GM12801 (cell line): ENCODE measurements around the gene PDZD4.

Experiments
- TF ChIP-seq, protein P1 (sequence below): IDR thresholded peaks from one replicate; pipeline ENCODE4 v1.5.1; 2011; ENCODE audit warnings: control low read depth; ENCODE audit not compliant: insufficient read length; ENCODE audit errors: extremely low read depth

The PDZD4 gene

DNA sequence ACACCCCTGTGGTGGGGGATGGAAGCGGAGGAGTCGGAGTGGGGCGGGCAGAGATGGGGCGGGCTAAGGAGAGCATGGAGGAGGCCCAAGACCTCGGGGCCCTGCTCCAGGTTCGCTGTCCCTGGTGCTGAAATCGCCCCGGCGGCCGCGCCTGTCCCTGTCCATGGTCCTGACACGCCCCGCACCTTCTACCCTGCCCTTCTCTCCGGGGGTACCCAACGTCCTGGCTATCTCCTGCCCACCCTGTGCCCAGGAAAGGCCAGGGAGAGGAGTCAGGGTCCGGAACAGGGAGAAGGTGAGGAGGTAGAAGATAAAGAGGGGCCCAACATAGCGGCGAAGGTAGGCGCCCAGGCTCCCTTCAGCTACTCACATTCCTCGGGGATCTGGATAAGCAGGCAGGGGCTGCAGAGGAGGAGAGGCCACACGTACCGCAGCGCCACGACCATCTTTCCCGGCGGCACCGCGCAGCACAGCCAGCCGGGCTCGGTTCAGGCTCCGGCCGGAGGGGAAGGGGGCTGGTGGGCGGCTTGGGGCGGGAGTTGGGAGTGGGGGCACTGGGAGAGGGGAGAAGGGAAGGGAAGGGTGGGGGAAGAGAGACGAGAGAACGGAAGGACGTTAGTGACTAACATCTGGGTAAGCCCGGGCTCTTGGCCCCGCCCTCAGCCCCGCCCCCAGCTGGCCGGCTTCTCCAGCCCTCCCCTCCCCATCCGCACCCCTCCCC lies 45.2 kb upstream of the PDZD4 start:
- TF ChIP-seq, protein P1, sequence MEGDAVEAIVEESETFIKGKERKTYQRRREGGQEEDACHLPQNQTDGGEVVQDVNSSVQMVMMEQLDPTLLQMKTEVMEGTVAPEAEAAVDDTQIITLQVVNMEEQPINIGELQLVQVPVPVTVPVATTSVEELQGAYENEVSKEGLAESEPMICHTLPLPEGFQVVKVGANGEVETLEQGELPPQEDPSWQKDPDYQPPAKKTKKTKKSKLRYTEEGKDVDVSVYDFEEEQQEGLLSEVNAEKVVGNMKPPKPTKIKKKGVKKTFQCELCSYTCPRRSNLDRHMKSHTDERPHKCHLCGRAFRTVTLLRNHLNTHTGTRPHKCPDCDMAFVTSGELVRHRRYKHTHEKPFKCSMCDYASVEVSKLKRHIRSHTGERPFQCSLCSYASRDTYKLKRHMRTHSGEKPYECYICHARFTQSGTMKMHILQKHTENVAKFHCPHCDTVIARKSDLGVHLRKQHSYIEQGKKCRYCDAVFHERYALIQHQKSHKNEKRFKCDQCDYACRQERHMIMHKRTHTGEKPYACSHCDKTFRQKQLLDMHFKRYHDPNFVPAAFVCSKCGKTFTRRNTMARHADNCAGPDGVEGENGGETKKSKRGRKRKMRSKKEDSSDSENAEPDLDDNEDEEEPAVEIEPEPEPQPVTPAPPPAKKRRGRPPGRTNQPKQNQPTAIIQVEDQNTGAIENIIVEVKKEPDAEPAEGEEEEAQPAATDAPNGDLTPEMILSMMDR = no peak

DNA sequence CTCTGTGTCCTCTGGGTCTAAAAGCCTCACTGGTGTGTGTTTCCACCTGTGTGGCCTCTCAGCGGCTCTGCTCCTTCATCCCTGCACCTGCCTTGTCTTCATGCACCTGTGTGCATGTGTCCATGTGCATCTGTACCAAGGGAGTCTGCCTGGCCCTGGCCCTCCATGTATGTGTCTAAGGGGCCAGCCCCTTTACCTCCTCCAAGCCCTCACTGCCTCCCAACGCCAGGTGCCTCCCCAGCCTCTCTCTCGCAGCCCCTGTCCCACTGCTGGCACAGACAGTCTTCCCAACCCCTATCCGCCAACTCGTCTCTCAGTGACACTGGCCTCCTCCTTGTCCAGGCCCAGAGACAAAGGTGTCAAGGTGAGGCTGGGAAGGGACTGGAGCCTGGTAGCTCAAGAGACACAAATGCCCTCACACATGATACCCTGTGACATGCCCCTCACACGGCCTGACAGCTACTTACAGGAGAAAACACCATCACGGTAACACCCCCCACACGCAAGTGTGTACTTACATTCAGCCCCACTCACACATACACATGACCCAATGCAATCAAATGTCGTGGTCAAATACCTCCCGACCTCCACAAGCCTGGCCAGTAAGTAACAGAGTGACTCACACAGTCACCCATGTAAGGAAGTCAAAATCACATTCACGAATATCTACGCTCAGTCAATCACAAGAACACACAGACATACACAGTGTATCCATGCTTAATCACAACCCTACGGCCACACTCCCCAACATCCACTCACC lies 44.2 kb upstream of the PDZD4 start:
- TF ChIP-seq, protein P1 = no peak

DNA sequence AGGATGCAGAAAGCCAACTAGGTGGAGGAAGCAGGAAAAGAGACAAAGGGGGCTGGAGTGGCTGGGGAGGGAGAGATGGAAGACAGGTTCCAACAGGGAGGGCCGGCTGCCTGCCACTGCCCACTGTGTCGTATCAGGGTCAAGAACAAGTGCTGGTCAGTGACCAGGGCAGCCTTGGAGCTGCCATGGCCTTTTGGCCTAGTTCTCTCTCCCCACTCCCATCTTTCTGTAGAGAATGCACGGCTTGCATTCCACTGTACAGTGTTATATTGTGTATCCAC lies 43.7 kb upstream of the PDZD4 start:
- TF ChIP-seq, protein P1 = no peak

DNA sequence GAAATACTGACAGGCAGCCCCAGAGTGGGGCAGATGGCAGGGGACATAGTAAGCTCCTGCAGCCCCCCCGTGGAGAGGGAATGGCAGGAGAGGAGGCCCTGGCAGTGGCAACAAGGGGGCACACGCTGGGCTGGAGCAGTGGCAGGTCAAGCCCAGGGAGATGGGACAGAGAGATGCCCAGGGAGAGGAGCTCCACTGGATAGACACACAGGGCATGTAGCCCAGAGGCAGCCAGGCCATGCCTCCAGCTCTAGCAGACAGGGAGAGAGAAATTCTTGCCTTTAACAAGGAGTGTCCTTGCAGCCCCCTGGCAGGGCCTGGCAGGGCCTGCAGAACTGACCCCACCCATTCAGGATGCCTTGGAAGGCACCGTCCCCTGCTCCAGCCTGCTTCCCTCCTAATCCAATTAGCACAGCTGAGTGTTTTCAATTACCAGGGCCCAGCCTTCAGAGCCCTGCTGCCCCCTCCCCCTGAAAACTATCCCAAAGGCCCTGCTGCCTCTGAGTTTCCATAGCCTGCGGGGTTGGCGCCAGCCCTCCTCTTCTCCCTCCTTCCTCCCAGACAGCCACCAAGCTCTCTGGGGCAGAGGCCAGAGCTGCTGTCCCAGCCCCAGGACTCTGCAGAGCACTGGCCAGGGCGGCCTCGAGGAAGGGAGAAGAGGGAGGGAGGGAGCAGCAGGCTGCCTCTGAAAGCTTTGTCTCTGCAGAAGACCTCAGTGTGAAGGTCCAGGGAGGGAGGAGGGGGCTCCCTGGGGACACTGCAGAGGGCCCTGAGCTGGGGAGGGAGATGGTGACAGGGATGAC lies 43.1 kb upstream of the PDZD4 start:
- TF ChIP-seq, protein P1 = no peak

DNA sequence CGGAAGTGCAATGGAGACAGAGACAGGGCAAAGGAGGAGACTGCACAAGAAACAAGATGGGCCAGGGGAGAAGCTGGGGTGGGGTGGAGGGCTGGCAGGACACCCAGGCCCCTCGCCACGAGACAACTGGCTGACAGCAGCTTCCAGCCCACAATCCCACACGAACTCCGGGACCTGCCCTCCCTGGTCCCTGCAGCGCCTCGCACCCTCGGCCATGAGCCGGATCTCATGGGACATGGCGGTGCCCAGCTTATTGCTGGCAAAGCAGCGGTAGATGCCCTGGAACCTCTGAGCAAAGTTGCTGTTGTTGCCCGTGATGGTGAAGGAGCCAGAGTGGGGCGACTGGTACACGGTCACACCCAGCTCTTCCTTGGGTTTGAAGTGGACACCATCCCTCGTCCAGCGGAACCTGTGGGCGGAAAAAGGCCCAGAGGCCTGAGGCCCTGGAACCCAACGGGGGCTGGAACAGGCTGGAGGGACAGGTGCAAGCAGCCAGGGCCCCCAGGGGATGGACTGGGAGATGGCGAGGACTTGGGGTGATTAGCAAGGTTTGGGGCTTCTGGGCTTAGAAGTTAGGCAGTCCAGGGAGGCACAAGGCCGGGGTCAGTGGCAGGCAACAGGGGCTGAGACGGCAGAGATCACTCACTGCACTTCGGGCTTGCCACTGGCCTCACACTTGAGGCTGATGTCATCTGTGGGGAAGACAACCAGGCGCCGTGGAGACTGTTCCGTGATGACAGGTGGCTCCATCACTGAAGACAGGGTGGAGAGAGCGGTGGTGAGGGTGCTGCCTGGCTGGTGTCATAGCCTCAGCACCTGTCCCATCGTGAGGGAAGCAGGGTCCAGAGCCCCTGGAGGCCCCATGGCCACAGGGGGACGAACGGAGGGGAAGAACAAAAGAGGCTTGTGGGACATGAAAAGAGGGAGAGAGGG lies 41.9 kb upstream of the PDZD4 start:
- TF ChIP-seq, protein P1 = no peak

DNA sequence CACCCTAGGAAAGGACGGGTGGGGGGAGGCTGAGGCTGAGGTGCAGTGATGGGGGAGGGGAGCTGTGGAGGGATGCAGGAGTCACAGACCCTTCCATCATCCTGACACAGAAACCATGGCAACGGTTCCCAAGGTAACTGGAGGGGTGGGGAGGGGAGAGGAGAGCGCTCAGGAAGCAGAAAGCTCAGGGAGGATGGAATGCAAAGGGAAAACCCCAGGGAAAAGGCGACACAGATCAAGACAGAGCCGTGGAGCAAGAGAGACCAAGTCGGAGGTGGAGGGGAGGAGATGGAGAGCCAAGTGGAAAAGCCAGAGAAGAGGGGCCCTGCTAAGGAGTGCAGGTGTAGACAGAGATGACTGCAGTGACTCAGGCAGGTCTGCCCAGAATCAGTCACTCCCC lies 41.1 kb upstream of the PDZD4 start:
- TF ChIP-seq, protein P1 = no peak
